WERI-Rb-1 (cell line): Measurements from ENCODE around the gene EEFSEC.

Experiments
- DNase-seq: peaks from one replicate; pipeline ENCODE4 v3.0.0-alpha.2; 2020
- H3K27ac ChIP-seq: fragments of 250-450 bp; sonication (Bioruptor Pico); 2 replicates; pipeline ENCODE4 v1.5.1; 2020; ENCODE audit warnings: mild to moderate bottlenecking, moderate library complexity
- H3K27me3 ChIP-seq: fragments of 250-450 bp; sonication (Bioruptor Pico); 2 replicates; pipeline ENCODE4 v1.5.1; 2021; ENCODE audit warnings: mild to moderate bottlenecking, low read depth, moderate library complexity; ENCODE audit not compliant: insufficient read depth, severe bottlenecking
- H3K36me3 ChIP-seq: fragments of 250-450 bp; sonication (Bioruptor Pico); 2 replicates; pipeline ENCODE4 v1.5.1; 2020; ENCODE audit warnings: mild to moderate bottlenecking, moderate library complexity
- H3K4me3 ChIP-seq: 2 replicates; pipeline ENCODE4 v1.5.1; 2011; ENCODE audit warnings: low read depth, mild to moderate bottlenecking, control low read depth, low read length
- H3K9me3 ChIP-seq: fragments of 250-450 bp; sonication (Bioruptor Pico); 2 replicates; pipeline ENCODE4 v1.5.1; 2021; ENCODE audit warnings: mild to moderate bottlenecking, moderate library complexity; ENCODE audit not compliant: severe bottlenecking
- TF ChIP-seq, protein P1 (sequence below): IDR thresholded peaks from 2 replicates; pipeline ENCODE4 v1.5.1; 2011; ENCODE audit warnings: low read depth, mild to moderate bottlenecking, control low read depth, inconsistent platforms, low read length

The EEFSEC gene

DNA sequence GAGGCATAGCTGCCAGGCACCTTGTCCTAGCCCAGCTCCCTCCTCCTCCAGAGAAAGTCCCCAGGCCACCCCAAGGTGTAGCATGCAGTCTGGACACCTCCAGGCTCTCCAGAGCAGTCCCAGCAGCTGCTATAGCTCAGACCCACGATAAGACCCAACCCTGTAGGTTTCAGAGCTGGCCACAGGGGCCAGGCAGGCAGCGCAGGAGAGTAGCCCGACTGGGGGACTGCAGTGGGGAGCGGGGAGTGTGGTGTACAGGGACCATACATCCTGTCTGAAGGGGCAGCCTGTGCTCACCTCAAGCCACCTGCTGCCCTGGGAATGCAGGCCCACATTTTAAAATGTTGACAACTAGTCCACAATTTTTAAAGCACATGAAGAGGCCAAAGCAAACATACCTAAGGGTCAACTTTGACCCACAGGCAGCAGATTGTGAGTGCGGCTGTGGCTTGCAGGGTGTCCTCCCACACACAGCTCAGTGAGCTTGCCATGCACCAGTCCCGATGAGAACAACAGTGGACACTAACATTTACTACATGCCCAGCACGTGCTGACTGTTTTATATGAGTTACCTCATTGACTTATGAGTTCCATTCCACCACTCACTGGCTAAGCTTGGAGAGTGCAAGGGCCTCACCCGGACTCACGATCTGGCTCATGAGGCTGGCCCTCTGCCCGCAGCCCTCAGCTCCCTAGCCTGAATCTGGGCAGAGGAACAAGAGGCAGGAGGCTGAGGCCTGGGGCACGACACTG, 232.0 kb downstream of the EEFSEC start:
- no peaks in the 10 kb centered on the region for H3K36me3 ChIP-seq
- no peaks in the 10 kb centered on the region for H3K9me3 ChIP-seq
- H3K27ac ChIP-seq = no peak overlapping the region
- TF ChIP-seq, protein P1, sequence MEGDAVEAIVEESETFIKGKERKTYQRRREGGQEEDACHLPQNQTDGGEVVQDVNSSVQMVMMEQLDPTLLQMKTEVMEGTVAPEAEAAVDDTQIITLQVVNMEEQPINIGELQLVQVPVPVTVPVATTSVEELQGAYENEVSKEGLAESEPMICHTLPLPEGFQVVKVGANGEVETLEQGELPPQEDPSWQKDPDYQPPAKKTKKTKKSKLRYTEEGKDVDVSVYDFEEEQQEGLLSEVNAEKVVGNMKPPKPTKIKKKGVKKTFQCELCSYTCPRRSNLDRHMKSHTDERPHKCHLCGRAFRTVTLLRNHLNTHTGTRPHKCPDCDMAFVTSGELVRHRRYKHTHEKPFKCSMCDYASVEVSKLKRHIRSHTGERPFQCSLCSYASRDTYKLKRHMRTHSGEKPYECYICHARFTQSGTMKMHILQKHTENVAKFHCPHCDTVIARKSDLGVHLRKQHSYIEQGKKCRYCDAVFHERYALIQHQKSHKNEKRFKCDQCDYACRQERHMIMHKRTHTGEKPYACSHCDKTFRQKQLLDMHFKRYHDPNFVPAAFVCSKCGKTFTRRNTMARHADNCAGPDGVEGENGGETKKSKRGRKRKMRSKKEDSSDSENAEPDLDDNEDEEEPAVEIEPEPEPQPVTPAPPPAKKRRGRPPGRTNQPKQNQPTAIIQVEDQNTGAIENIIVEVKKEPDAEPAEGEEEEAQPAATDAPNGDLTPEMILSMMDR = no peak
- no peak overlapping the region for H3K4me3 ChIP-seq
- no peaks in the 10 kb centered on the region for H3K27me3 ChIP-seq
- no peak for DNase-seq

DNA sequence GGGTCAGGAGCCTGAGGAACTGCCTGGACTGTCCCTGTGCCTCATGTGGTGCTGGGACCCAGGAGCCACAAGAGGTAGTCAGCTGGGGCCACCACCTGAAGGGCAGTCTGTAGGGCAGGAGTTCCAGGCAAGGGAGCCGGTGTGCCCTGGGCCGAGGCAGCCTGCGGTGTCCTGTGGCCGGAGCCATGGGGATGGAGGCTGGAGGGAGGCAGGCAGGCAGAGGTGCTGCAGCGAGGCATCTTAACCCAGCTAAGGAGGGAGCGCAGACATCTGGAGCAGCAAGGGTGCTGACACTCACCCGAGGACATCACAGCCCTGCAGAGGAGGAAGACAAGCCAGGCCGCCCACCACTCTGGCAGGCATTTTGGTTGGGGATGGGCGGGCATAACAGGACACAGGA, 235.7 kb downstream of the EEFSEC start:
- no peak overlapping the region for H3K27ac ChIP-seq
- no peaks in the 10 kb centered on the region for H3K36me3 ChIP-seq
- TF ChIP-seq, protein P1 = no peak

DNA sequence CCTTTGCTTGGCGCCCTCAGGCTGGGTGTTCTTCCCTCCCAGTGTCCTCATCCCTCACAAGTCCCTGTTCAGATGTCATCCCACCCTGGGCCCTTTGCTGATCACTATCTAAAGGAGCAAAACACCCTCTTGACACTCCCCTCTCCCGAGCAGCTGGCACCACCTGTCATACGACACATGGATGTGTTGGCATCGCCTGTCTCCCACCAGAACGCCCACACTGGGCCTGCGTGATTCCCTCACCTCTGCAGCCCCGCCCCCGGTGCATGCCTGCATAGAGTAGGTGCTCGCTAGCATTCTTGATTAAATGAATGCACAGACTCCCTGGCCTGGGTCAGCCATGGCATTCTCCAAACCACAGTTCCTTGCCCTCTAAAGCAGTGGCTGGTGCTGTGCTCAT, 237.6 kb downstream of the EEFSEC start:
- Histone ChIP-seq H3K9me3 (no peaks in the 10 kb centered on the region), H3K36me3 (no peaks in the 10 kb centered on the region), H3K4me3 (no peak overlapping the region), H3K27me3 (no peaks in the 10 kb centered on the region), H3K27ac (no peak overlapping the region)
- DNase-seq = no peak
- TF ChIP-seq, protein P1 = no peak

More for the DNA sequence above, 235.7 kb downstream of the EEFSEC start:
- no peak for DNase-seq
- Histone ChIP-seq H3K9me3 (no peaks in the 10 kb centered on the region), H3K4me3 (no peak overlapping the region), H3K27me3 (no peaks in the 10 kb centered on the region)

DNA sequence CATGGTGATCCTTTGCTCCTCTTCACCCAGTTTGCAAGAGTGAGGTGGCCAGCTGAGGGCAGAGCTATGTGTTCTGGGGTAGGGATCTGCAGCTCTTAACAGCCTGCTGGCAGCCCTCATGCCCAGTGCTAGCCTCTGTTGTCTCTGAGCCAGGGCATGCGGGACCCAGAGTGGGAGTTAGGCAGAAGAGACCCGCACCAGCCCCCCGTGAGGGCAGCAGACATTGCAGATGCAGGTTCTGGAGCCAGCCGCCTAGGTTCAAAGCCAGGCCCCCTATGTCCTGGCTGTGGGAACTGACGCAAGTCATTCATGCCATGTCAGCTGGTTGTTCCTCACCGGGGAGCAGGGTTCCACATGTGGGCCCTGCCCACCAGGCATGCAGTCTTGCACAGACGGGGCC, 238.7 kb downstream of the EEFSEC start:
- Histone ChIP-seq H3K36me3 (no peaks in the 10 kb centered on the region), H3K27ac (no peak overlapping the region), H3K9me3 (no peaks in the 10 kb centered on the region), H3K4me3 (no peak overlapping the region), H3K27me3 (no peaks in the 10 kb centered on the region)
- TF ChIP-seq, protein P1 = no peak
- no peak for DNase-seq

DNA sequence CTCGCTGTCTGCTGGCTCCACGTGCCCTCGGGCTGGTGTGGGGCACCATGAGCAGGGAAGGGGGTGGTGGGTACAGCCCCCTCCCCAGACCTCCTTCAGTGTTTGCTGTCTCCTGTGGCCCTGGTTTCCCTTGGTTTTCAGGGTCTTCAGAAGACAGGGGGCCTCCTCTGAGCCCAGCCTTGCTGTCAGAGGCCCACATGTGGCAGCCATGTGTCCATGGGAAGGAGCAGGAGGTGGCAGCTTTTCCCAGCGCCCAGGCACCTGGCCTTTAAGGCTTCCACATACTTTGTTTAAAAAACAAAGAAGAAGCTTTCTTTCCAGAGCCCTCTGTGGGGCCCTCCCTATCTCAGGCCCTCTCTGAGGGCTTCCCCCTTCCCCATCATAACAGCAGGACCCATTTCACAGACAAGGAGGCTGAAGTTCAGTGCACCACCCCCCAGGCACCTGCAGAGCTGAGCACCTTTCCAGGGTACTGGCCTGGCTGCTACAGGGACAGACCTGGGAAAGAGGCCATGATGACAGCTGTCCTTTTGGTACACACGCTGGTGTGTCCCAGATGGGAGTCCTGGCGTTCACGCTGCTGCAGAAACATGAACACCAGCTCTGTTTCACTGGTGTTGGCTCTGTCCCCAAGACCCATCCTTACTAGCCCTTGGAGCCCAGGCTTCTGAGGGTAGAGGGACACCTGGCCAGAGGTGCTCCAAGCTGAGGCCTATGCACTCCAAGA, 239.7 kb downstream of the EEFSEC start:
- no peak overlapping the region for H3K4me3 ChIP-seq
- DNase-seq = no peak
- no peaks in the 10 kb centered on the region for H3K36me3 ChIP-seq
- H3K9me3 ChIP-seq = no peaks in the 10 kb centered on the region
- H3K27me3 ChIP-seq = no peaks in the 10 kb centered on the region
- TF ChIP-seq, protein P1 = no peak
- H3K27ac ChIP-seq = no peak overlapping the region
